GM23338 (cell line): ENCODE results near the gene QPCTL. TPM values are rescaled to one million over a fixed set of nuclear protein-coding genes. Genes with fewer than 3 reads are reported as not detected.
A peak's percentile ranks its signal among the peaks of the same experiment; 100 is the strongest.

Experiments used
- ATAC-seq: fragments of 200-7000 bp; cut with Tn5 transposase; 3 replicates; pipeline ENCODE4 v1.9.1; 2020
- DNase-seq: peaks from one replicate; pipeline ENCODE4 v3.0.0-alpha.2; 2015; ENCODE audit warnings: low spot score
- H2AFZ ChIP-seq: fragments of 200-600 bp; sonication (generic); 2 replicates; pipeline ENCODE4 v1.8.0; 2016; ENCODE audit warnings: antibody characterized with exemption, mild to moderate bottlenecking, moderate library complexity
- H3F3A ChIP-seq: fragments of 200-600 bp; sonication (generic); replicated peaks from 2 replicates; pipeline ENCODE4 v1.8.0; 2017; ENCODE audit warnings: antibody characterized with exemption, mixed run types, low read depth
- H3K27ac ChIP-seq: fragments of 200-600 bp; sonication (generic); 2 replicates; pipeline ENCODE4 v1.6.1; 2016; ENCODE audit warnings: low read depth
- H3K27me3 ChIP-seq: fragments of 200-600 bp; sonication (generic); 2 replicates; pipeline ENCODE4 v1.8.0; 2016; ENCODE audit warnings: mild to moderate bottlenecking, mixed run types, moderate library complexity; ENCODE audit not compliant: insufficient read depth
- H3K36me3 ChIP-seq: fragments of 200-600 bp; sonication (generic); 2 replicates; pipeline ENCODE4 v1.8.0; 2016; ENCODE audit warnings: mild to moderate bottlenecking; ENCODE audit not compliant: insufficient read depth
- H3K4me1 ChIP-seq: fragments of 200-600 bp; sonication (generic); 2 replicates; pipeline ENCODE4 v1.8.0; 2016; ENCODE audit warnings: mild to moderate bottlenecking, moderate library complexity; ENCODE audit not compliant: insufficient read depth
- H3K4me2 ChIP-seq: fragments of 200-600 bp; sonication (generic); 2 replicates; pipeline ENCODE4 v1.7.1; 2017; ENCODE audit warnings: mixed run types
- H3K4me3 ChIP-seq: fragments of 200-600 bp; sonication (generic); 2 replicates; pipeline ENCODE4 v1.6.1; 2016; ENCODE audit warnings: mixed run types
- H3K79me2 ChIP-seq: fragments of 200-600 bp; sonication (generic); replicated peaks from 2 replicates; pipeline ENCODE4 v1.8.0; 2017; ENCODE audit warnings: mild to moderate bottlenecking; ENCODE audit not compliant: insufficient read depth
- H3K9me2 ChIP-seq: fragments of 200-600 bp; sonication (generic); 2 replicates; pipeline ENCODE4 v1.8.0; 2017; ENCODE audit not compliant: insufficient read depth
- H4K20me1 ChIP-seq: fragments of 200-600 bp; sonication (generic); replicated peaks from 2 replicates; pipeline ENCODE4 v1.8.0; 2017; ENCODE audit warnings: mild to moderate bottlenecking; ENCODE audit not compliant: insufficient read depth
- H3K27ac Mint-ChIP-seq: 2 replicates; pipeline ENCODE4 v1.8.0; 2020; ENCODE audit warnings: inconsistent platforms, mild to moderate bottlenecking, moderate library complexity, mixed read lengths
- H3K27me3 Mint-ChIP-seq: 3 replicates; pipeline ENCODE4 v1.8.0; 2022; ENCODE audit warnings: low read depth, mild to moderate bottlenecking, moderate library complexity, mixed read lengths, inconsistent platforms; ENCODE audit not compliant: insufficient read depth, poor library complexity
- H3K36me3 Mint-ChIP-seq: 3 replicates; pipeline ENCODE4 v1.8.0; 2021; ENCODE audit warnings: low read depth, mild to moderate bottlenecking, inconsistent platforms, moderate library complexity, mixed read lengths
- H3K4me1 Mint-ChIP-seq: 3 replicates; pipeline ENCODE4 v1.8.0; 2020; ENCODE audit warnings: mild to moderate bottlenecking, inconsistent platforms, mixed read lengths
- H3K4me3 Mint-ChIP-seq: 3 replicates; pipeline ENCODE4 v1.8.0; 2021; ENCODE audit warnings: moderate library complexity, mild to moderate bottlenecking, inconsistent platforms, mixed read lengths
- H3K9me3 Mint-ChIP-seq: 3 replicates; pipeline ENCODE4 v1.8.0; 2020; ENCODE audit warnings: moderate library complexity, mild to moderate bottlenecking, inconsistent platforms, mixed read lengths
- CREB1 ChIP-seq: fragments of 250-450 bp; sonication (Bioruptor Pico); IDR thresholded peaks from 2 replicates; pipeline ENCODE4 v1.5.0; 2020; ENCODE audit warnings: low read depth, mild to moderate bottlenecking, moderate library complexity
- EZH2 ChIP-seq: fragments of 200-600 bp; sonication (generic); IDR thresholded peaks from one replicate; pipeline ENCODE4 v1.8.0; 2017; ENCODE audit warnings: antibody characterized with exemption, mild to moderate bottlenecking, low read depth; ENCODE audit not compliant: unreplicated experiment
- EZH2phosphoT487 ChIP-seq: fragments of 200-600 bp; sonication (generic); IDR thresholded peaks from one replicate; pipeline ENCODE4 v1.8.1; 2018; ENCODE audit warnings: antibody characterized with exemption; ENCODE audit not compliant: unreplicated experiment
- JUNB ChIP-seq: IDR thresholded peaks from one replicate; pipeline ENCODE4 v1.6.1; 2016; ENCODE audit warnings: antibody characterized with exemption; ENCODE audit not compliant: unreplicated experiment
- NANOG ChIP-seq: IDR thresholded peaks from 2 replicates; pipeline ENCODE4 v1.6.1; 2016; ENCODE audit warnings: antibody characterized with exemption, borderline replicate concordance
- POLR2AphosphoS5 ChIP-seq: IDR thresholded peaks from 2 replicates; pipeline ENCODE4 v1.6.1; 2016; ENCODE audit warnings: antibody characterized with exemption, low read depth
- STAT1 ChIP-seq: IDR thresholded peaks from one replicate; pipeline ENCODE4 v1.6.1; 2016; ENCODE audit warnings: antibody characterized with exemption; ENCODE audit not compliant: unreplicated experiment
- ZNF114 ChIP-seq: fragments of 250-450 bp; sonication (Bioruptor Pico); IDR thresholded peaks from 2 replicates; pipeline ENCODE4 v1.5.0; 2020; ENCODE audit warnings: mild to moderate bottlenecking, moderate library complexity
- ZNF331 ChIP-seq: fragments of 250-450 bp; sonication (Bioruptor Pico); IDR thresholded peaks from 2 replicates; pipeline ENCODE4 v1.5.0; 2020; ENCODE audit warnings: low read depth, mild to moderate bottlenecking, moderate library complexity
- polyA plus RNA-seq: library from polyadenylated mRNA; unstranded; fragments of >200 nt; fragmentation: Nextera tagmentation; extraction: Ambion mirVana; gene quantifications from 2 replicates; pipeline ENCODE4 v1.2.1, GENCODE V29; 2016
- total RNA-seq: library from RNA; depleted of rRNA; stranded (reverse); fragments of >200 nt; shearing (Covaris generic); gene quantifications from 2 replicates; pipeline ENCODE4 v1.2.3, GENCODE V29; 2014
- TF ChIP-seq, protein P1 (sequence below): fragments of 250-450 bp; sonication (Bioruptor Pico); IDR thresholded peaks from 2 replicates; pipeline ENCODE4 v1.5.0; 2020; ENCODE audit warnings: mild to moderate bottlenecking, moderate library complexity
- TF ChIP-seq, protein P2 (sequence below): IDR thresholded peaks from 2 replicates; pipeline ENCODE4 v1.6.1; 2016; ENCODE audit warnings: antibody characterized with exemption
- TF ChIP-seq, protein P3 (sequence below): IDR thresholded peaks from one replicate; pipeline ENCODE4 v1.6.1; 2018; ENCODE audit warnings: antibody characterized with exemption; ENCODE audit not compliant: unreplicated experiment
- TF ChIP-seq, protein P4 (sequence below), 2 experiments: fragments of 200-600 bp in 1 of 2; sonication (generic) in 1 of 2; conservative IDR thresholded peaks; 2 replicates each; pipeline versions ENCODE4 v1.5.1 to v1.6.1; 2016 to 2017; ENCODE audit warnings: antibody characterized with exemption in 2 of 2, low read depth in 2 of 2, mild to moderate bottlenecking in 2 of 2, moderate library complexity in 1 of 2

The QPCTL gene
- total and polyA plus RNA-seq, 2 experiments from 2014 or later = 10.6 to 26.2 TPM

DNA sequence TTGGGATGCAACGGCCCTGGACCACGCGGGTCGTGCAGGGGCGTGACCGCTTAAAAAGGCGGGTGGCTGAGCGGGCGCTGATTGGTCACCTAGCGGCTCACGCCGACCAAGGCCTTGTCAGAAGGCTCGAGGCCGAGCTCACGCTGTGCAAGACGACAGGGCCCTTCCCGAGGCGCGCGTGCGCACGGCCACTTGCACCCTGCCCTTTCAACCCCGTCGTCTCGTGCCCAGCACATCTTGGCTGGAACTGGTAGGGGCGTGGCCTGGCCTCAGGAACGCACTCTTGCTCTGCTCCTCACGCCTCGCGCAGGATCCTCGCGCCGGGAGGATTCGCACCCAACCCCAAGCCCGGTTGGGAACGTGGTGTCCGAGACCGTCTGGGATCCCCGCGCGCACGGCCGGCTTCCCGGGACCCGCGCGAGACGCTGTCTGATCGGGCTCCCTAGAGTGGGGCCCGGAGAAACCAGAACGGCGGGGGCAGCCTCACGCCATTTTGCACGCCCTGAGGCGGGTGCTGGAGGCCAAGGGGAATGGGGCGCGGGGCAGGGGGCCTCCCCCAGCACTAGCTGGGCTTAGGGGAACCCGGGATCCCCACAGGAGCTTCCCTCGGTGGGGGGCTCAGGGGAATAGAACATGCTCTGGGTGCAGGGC lies 40.8 kb downstream of the QPCTL start, which contains the start of gene MEIOSIN:
Gene MEIOSIN, plus strand, starts transcription at position 280 of the 651 bp plus-strand sequence. CDS start 1,938 bp downstream, outside the sequence.
- H3K4me2 ChIP-seq = no peak within 1 kb of the TSS
- no peak within 1 kb of the TSS for H3K27ac ChIP-seq
- peaks cover 3% of the 10 kb centered on the region for H3K27me3 Mint-ChIP-seq
- H2AFZ ChIP-seq = peak within 1 kb of the TSS; percentile 87
- peaks cover 3% of the 10 kb centered on the region; the same call in 1 of the 2 replicates for H3F3A ChIP-seq
- no peak within 1 kb of the TSS for H3K27ac Mint-ChIP-seq
- no peak within 1 kb of the TSS for H3K4me3 ChIP-seq
- H3K79me2 ChIP-seq = peaks cover 21% of the 10 kb centered on the region
- H4K20me1 ChIP-seq = no peaks in the 10 kb centered on the region; the same call in 1 of the 2 replicates
- TF ChIP-seq, protein P1, sequence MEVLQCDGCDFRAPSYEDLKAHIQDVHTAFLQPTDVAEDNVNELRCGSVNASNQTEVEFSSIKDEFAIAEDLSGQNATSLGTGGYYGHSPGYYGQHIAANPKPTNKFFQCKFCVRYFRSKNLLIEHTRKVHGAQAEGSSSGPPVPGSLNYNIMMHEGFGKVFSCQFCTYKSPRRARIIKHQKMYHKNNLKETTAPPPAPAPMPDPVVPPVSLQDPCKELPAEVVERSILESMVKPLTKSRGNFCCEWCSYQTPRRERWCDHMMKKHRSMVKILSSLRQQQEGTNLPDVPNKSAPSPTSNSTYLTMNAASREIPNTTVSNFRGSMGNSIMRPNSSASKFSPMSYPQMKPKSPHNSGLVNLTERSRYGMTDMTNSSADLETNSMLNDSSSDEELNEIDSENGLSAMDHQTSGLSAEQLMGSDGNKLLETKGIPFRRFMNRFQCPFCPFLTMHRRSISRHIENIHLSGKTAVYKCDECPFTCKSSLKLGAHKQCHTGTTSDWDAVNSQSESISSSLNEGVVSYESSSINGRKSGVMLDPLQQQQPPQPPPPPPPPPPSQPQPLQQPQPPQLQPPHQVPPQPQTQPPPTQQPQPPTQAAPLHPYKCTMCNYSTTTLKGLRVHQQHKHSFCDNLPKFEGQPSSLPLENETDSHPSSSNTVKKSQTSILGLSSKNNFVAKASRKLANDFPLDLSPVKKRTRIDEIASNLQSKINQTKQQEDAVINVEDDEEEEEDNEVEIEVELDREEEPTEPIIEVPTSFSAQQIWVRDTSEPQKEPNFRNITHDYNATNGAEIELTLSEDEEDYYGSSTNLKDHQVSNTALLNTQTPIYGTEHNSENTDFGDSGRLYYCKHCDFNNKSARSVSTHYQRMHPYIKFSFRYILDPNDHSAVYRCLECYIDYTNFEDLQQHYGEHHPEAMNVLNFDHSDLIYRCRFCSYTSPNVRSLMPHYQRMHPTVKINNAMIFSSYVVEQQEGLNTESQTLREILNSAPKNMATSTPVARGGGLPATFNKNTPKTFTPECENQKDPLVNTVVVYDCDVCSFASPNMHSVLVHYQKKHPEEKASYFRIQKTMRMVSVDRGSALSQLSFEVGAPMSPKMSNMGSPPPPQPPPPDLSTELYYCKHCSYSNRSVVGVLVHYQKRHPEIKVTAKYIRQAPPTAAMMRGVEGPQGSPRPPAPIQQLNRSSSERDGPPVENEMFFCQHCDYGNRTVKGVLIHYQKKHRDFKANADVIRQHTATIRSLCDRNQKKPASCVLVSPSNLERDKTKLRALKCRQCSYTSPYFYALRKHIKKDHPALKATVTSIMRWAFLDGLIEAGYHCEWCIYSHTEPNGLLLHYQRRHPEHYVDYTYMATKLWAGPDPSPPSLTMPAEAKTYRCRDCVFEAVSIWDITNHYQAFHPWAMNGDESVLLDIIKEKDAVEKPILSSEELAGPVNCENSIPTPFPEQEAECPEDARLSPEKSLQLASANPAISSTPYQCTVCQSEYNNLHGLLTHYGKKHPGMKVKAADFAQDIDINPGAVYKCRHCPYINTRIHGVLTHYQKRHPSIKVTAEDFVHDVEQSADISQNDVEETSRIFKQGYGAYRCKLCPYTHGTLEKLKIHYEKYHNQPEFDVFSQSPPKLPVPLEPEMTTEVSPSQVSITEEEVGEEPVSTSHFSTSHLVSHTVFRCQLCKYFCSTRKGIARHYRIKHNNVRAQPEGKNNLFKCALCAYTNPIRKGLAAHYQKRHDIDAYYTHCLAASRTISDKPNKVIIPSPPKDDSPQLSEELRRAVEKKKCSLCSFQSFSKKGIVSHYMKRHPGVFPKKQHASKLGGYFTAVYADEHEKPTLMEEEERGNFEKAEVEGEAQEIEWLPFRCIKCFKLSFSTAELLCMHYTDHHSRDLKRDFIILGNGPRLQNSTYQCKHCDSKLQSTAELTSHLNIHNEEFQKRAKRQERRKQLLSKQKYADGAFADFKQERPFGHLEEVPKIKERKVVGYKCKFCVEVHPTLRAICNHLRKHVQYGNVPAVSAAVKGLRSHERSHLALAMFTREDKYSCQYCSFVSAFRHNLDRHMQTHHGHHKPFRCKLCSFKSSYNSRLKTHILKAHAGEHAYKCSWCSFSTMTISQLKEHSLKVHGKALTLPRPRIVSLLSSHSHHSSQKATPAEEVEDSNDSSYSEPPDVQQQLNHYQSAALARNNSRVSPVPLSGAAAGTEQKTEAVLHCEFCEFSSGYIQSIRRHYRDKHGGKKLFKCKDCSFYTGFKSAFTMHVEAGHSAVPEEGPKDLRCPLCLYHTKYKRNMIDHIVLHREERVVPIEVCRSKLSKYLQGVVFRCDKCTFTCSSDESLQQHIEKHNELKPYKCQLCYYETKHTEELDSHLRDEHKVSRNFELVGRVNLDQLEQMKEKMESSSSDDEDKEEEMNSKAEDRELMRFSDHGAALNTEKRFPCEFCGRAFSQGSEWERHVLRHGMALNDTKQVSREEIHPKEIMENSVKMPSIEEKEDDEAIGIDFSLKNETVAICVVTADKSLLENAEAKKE (CRISPR knock-in tag) = no peak
- TF ChIP-seq, protein P2, sequence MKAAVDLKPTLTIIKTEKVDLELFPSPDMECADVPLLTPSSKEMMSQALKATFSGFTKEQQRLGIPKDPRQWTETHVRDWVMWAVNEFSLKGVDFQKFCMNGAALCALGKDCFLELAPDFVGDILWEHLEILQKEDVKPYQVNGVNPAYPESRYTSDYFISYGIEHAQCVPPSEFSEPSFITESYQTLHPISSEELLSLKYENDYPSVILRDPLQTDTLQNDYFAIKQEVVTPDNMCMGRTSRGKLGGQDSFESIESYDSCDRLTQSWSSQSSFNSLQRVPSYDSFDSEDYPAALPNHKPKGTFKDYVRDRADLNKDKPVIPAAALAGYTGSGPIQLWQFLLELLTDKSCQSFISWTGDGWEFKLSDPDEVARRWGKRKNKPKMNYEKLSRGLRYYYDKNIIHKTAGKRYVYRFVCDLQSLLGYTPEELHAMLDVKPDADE = no peak
- TF ChIP-seq ZNF331 (CRISPR knock-in tag) (no peak), POLR2AphosphoS5 (no peak), EZH2phosphoT487 (no peak), CREB1 (CRISPR knock-in tag) (no peak), ZNF114 (no peak), JUNB (no peak), NANOG (no peak), EZH2 (no peak), STAT1 (no peak)
- TF ChIP-seq, protein P3, sequence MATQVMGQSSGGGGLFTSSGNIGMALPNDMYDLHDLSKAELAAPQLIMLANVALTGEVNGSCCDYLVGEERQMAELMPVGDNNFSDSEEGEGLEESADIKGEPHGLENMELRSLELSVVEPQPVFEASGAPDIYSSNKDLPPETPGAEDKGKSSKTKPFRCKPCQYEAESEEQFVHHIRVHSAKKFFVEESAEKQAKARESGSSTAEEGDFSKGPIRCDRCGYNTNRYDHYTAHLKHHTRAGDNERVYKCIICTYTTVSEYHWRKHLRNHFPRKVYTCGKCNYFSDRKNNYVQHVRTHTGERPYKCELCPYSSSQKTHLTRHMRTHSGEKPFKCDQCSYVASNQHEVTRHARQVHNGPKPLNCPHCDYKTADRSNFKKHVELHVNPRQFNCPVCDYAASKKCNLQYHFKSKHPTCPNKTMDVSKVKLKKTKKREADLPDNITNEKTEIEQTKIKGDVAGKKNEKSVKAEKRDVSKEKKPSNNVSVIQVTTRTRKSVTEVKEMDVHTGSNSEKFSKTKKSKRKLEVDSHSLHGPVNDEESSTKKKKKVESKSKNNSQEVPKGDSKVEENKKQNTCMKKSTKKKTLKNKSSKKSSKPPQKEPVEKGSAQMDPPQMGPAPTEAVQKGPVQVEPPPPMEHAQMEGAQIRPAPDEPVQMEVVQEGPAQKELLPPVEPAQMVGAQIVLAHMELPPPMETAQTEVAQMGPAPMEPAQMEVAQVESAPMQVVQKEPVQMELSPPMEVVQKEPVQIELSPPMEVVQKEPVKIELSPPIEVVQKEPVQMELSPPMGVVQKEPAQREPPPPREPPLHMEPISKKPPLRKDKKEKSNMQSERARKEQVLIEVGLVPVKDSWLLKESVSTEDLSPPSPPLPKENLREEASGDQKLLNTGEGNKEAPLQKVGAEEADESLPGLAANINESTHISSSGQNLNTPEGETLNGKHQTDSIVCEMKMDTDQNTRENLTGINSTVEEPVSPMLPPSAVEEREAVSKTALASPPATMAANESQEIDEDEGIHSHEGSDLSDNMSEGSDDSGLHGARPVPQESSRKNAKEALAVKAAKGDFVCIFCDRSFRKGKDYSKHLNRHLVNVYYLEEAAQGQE = no peak
- TF ChIP-seq, protein P4, sequence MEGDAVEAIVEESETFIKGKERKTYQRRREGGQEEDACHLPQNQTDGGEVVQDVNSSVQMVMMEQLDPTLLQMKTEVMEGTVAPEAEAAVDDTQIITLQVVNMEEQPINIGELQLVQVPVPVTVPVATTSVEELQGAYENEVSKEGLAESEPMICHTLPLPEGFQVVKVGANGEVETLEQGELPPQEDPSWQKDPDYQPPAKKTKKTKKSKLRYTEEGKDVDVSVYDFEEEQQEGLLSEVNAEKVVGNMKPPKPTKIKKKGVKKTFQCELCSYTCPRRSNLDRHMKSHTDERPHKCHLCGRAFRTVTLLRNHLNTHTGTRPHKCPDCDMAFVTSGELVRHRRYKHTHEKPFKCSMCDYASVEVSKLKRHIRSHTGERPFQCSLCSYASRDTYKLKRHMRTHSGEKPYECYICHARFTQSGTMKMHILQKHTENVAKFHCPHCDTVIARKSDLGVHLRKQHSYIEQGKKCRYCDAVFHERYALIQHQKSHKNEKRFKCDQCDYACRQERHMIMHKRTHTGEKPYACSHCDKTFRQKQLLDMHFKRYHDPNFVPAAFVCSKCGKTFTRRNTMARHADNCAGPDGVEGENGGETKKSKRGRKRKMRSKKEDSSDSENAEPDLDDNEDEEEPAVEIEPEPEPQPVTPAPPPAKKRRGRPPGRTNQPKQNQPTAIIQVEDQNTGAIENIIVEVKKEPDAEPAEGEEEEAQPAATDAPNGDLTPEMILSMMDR (conservative IDR thresholded peaks at IDR 0.05; ENCODE audit: low read depth in 2 of 2) = no peak
- peaks cover 5% of the 10 kb centered on the region for H3K4me1 Mint-ChIP-seq
- H3K36me3 ChIP-seq = no peaks in the 10 kb centered on the region
- no peaks in the 10 kb centered on the region for H3K9me3 Mint-ChIP-seq
- H3K36me3 Mint-ChIP-seq = no peaks in the 10 kb centered on the region
- H3K4me1 ChIP-seq = peaks cover 8% of the 10 kb centered on the region
- H3K9me2 ChIP-seq = no peaks in the 10 kb centered on the region
- DNase-seq (peak; percentile 44), ATAC-seq (no peak)
- H3K4me3 Mint-ChIP-seq = no peak within 1 kb of the TSS; the same call in 2 of the 3 replicates
- no peaks in the 10 kb centered on the region for H3K27me3 ChIP-seq
